T-cell (primary cell): Measurements from ENCODE around the gene GSTM5. TPM values are rescaled to one million over a fixed set of nuclear protein-coding genes. Genes with fewer than 3 reads are reported as not detected.
"Not testable (repeated sequence)": the region's sequence is repeated elsewhere in the genome, so short reads cannot be mapped to it uniquely, and the experiment has no call there.

Experiments used
- ATAC-seq, 4 experiments: fragments of 200-7000 bp in 3 of 4; fragments of 150-1000 bp in 1 of 4; cut with Tn5 transposase; replicated peaks in 1 of 4; 1 replicate in 3 of 4; 2 replicates in 1 of 4; pipeline ENCODE4 v1.10.0; 2021; ENCODE audit warnings: moderate library complexity in 3 of 4, mild to moderate bottlenecking in 2 of 4, moderate number of reproducible peaks in 1 of 4
- CTCF ChIA-PET, 2 donors: fragments of 300-600 bp; sonication (Branson Sonifier 250); formaldehyde crosslinking; loops; one replicate each; lab custom pipeline; 2022; ENCODE audit warnings: antibody characterized with exemption in 2 of 2; lab: Charles Lee
- POLR2A ChIA-PET, 2 donors: fragments of 300-600 bp; sonication (Branson Sonifier 250); formaldehyde crosslinking; loops; one replicate each; lab custom pipeline; 2022; ENCODE audit warnings: antibody characterized with exemption in 2 of 2; lab: Charles Lee
- DNase-seq, 35 experiments: peaks; one replicate each; pipeline versions ENCODE4 v3.0.0 to v3.0.0-alpha.2; 2013 to 2023
- H3K27ac ChIP-seq: one replicate; pipeline ENCODE4 v1.5.1; 2013; ENCODE audit warnings: low read length
- H3K27me3 ChIP-seq, 2 experiments: replicated peaks in 1 of 2; 1 replicate in 1 of 2; 2 replicates in 1 of 2; pipeline versions ENCODE4 v1.6.1 to v1.7.0; 2013; ENCODE audit warnings: low read length in 1 of 2, mixed read lengths in 1 of 2; ENCODE audit not compliant: control insufficient read depth in 2 of 2, insufficient read depth in 2 of 2; ENCODE audit errors: extremely low read depth in 1 of 2
- H3K36me3 ChIP-seq, 2 donors: 1 replicate in 1 of 2; 2 replicates in 1 of 2; pipeline versions ENCODE4 v1.6.1 to v1.7.0; 2013; ENCODE audit warnings: low read length in 1 of 2; ENCODE audit not compliant: control insufficient read depth in 2 of 2, insufficient read depth in 1 of 2; ENCODE audit errors: extremely low read depth in 1 of 2
- H3K4me1 ChIP-seq, 2 experiments: 1 replicate in 1 of 2; 2 replicates in 1 of 2; pipeline versions ENCODE4 v1.6.1 to v1.7.0; 2013; ENCODE audit warnings: low read length in 2 of 2, mixed read lengths in 1 of 2; ENCODE audit not compliant: insufficient read depth in 2 of 2, control insufficient read depth in 1 of 2; ENCODE audit errors: extremely low read depth in 1 of 2
- H3K4me3 ChIP-seq, 2 donors: 1 replicate in 1 of 2; 2 replicates in 1 of 2; pipeline versions ENCODE4 v1.5.1 to v1.7.0; 2013; ENCODE audit warnings: mild to moderate bottlenecking in 2 of 2, low read length in 1 of 2, moderate library complexity in 1 of 2; ENCODE audit not compliant: control insufficient read depth in 1 of 2; ENCODE audit errors: extremely low read depth in 1 of 2
- H3K9me3 ChIP-seq: 2 replicates; pipeline ENCODE4 v1.7.0; 2013
- H3K27ac Mint-ChIP-seq, 2 donors: one replicate each; pipeline ENCODE4 v1.8.0; 2020 to 2021; ENCODE audit warnings: mild to moderate bottlenecking in 2 of 2, mixed read lengths in 2 of 2
- H3K27me3 Mint-ChIP-seq, 2 donors: one replicate each; pipeline ENCODE4 v1.8.0; 2021 to 2022; ENCODE audit warnings: mixed read lengths in 2 of 2
- H3K36me3 Mint-ChIP-seq: one replicate; pipeline ENCODE4 v1.8.0; 2021; ENCODE audit warnings: mixed read lengths
- H3K4me1 Mint-ChIP-seq, 3 donors: one replicate each; pipeline ENCODE4 v1.8.0; 2020 to 2022; ENCODE audit warnings: mixed read lengths in 3 of 3, mild to moderate bottlenecking in 1 of 3
- H3K4me3 Mint-ChIP-seq, 3 donors: one replicate each; pipeline ENCODE4 v1.8.0; 2020 to 2022; ENCODE audit warnings: mild to moderate bottlenecking in 3 of 3, mixed read lengths in 3 of 3, moderate library complexity in 3 of 3
- H3K9me3 Mint-ChIP-seq, 3 donors: one replicate each; pipeline ENCODE4 v1.8.0; 2020 to 2022; ENCODE audit warnings: mixed read lengths in 3 of 3
- WGBS: methylation state at CpG from one replicate; pipeline ENCODE4 v1.1.5; 2013; ENCODE audit warnings: missing lambda C conversion rate; ENCODE audit not compliant: insufficient coverage; 5-methylcytosine and 5-hydroxymethylcytosine counted together
- total RNA-seq, 35 experiments: library from RNA in 6 of 35; stranded (reverse) in 6 of 35; fragments of 120-200 nt in 1 of 35; gene quantifications; one replicate each; pipeline versions ENCODE4 v1.2.1 to v1.2.4 and lab custom pipeline; 2013 to 2026

GSTM5 gene
- total RNA-seq, 5 donors from 2014 or later (not counting 1 experiment from before 2014, with no cell fraction given), result 0.12 to 0.63 (median 0.23) TPM

DNA sequence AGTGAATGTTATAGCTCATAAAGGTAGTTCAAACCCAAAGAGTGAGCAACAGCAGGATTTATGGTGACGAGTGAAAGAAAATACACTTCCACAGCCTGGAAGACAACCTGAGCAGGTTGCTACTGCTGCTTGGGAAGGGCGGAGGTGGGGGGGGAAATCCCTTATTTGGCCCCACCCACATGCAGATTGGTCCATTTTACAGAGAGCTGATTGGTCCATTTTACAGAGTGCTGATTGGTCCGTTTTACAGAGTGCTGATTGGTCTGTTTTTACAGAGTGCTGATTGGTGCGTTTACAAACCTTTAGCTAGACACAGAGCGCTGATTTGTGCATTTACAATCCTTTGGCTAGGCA is 42.1 kb upstream of the GSTM5 start:
- H3K4me3 ChIP-seq, H3K27ac ChIP-seq, CTCF ChIA-PET, H3K9me3 ChIP-seq, H3K9me3 Mint-ChIP-seq, H3K27me3 ChIP-seq, DNase-seq, POLR2A ChIA-PET, H3K36me3 ChIP-seq, ATAC-seq, H3K27me3 Mint-ChIP-seq: not testable (repeated sequence)
- 91% methylated on average over 1 of the region's 5 CpGs for WGBS
- H3K36me3 Mint-ChIP-seq, result peaks cover 10% of the 10 kb centered on the region
- H3K4me1 ChIP-seq, result peaks cover 6 to 22% of the 10 kb centered on the region in 2 experiments
- H3K4me3 Mint-ChIP-seq, result peak overlapping the region; percentile 60 to 69 (median 64)
- peak overlapping the region; percentile 85 to 87 for H3K27ac Mint-ChIP-seq
- peaks cover 25 to 26% (median 25%) of the 10 kb centered on the region in 3 donors for H3K4me1 Mint-ChIP-seq

DNA sequence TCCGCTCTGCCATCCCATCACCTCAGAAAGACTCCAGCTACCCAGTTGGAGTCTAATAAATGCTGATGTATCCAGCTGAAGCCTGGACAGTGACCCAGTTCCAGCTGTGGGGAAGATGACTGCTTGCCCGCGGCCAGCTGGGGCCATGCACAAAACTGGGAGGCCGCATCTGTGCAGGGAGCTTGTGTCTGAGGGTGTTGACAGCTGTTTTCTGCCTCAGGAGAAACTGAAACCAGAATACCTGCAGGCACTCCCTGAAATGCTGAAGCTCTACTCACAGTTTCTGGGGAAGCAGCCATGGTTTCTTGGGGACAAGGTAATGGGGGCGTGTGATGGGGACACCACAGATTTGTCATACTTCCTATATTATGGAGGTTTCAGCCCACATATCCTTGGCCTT is 41.0 kb upstream of the GSTM5 start:
- H3K9me3 ChIP-seq, result no peaks in the 10 kb centered on the region
- Mint-ChIP-seq H3K27ac (peak overlapping the region in 1 of 2 donors; percentile 31), H3K27me3 (no peaks in the 10 kb centered on the region), H3K4me1 (peaks cover 25 to 26% (median 25%) of the 10 kb centered on the region in 3 donors), H3K36me3 (peaks cover 10% of the 10 kb centered on the region), H3K4me3 (peak overlapping the region in 1 of 3 donors; percentile 12), H3K9me3 (no peaks in the 10 kb centered on the region)
- ChIA-PET POLR2A (no interaction called here), CTCF (interaction anchor here in 1 of 2 donors (0.6 kb wide), 1 partner anchor 23 kb away, joined by 4 read pairs; no protein-coding TSS in a partner anchor)
- no peak overlapping the region for H3K27ac ChIP-seq
- DNase-seq, result no peak
- WGBS, result 86% methylated on average over 3 of the region's 5 CpGs
- peaks cover 0 to 6% of the 10 kb centered on the region in 2 donors for H3K36me3 ChIP-seq
- ATAC-seq, result no peak
- peaks cover 0 to 4% of the 10 kb centered on the region in 2 experiments for H3K27me3 ChIP-seq
- H3K4me1 ChIP-seq, result peaks cover 6 to 22% of the 10 kb centered on the region in 2 experiments
- no peak overlapping the region for H3K4me3 ChIP-seq

- H3K36me3 ChIP-seq, H3K9me3 Mint-ChIP-seq, H3K4me3 Mint-ChIP-seq, POLR2A ChIA-PET, H3K27ac ChIP-seq, CTCF ChIA-PET, H3K27me3 Mint-ChIP-seq, H3K4me3 ChIP-seq, DNase-seq, H3K4me1 ChIP-seq, H3K27me3 ChIP-seq, H3K9me3 ChIP-seq, ATAC-seq: not testable (repeated sequence)
- WGBS, result 86% methylated on average over 1 of the region's 2 CpGs
- Mint-ChIP-seq H3K27ac (peak overlapping the region in 1 of 2 donors; percentile 25), H3K36me3 (peaks cover 10% of the 10 kb centered on the region), H3K4me1 (peaks cover 14 to 17% (median 15%) of the 10 kb centered on the region in 3 donors)
Observed at GRCh38 chr1:109673861-109674260, 38.2 kb upstream of the GSTM5 start.

- H3K4me1 Mint-ChIP-seq, H3K27me3 ChIP-seq, H3K36me3 Mint-ChIP-seq, H3K27ac Mint-ChIP-seq, H3K4me1 ChIP-seq, H3K4me3 Mint-ChIP-seq, H3K4me3 ChIP-seq, H3K27me3 Mint-ChIP-seq, H3K36me3 ChIP-seq, ATAC-seq, H3K27ac ChIP-seq, H3K9me3 Mint-ChIP-seq, H3K9me3 ChIP-seq, CTCF ChIA-PET, DNase-seq, POLR2A ChIA-PET: not testable (repeated sequence)
- WGBS, result no CpG with 5 or more reads among the region's 3 CpGs
Observed at GRCh38 chr1:109676683-109677381, 35.2 kb upstream of the GSTM5 start.

- no peak overlapping the region for H3K4me3 Mint-ChIP-seq
- H3K27ac Mint-ChIP-seq, result no peak overlapping the region
- no peaks in the 10 kb centered on the region for H3K27me3 Mint-ChIP-seq
- ChIA-PET POLR2A (no interaction called here), CTCF (no interaction called here)
- Histone ChIP-seq H3K36me3 (peaks cover 0 to under 1% of the 10 kb centered on the region in 2 donors), H3K4me3 (no peak overlapping the region), H3K27me3 (no peaks in the 10 kb centered on the region), H3K4me1 (no peaks in the 10 kb centered on the region), H3K27ac (no peak overlapping the region), H3K9me3 (no peaks in the 10 kb centered on the region)
- WGBS, result no CpG with 5 or more reads among the region's 3 CpGs
- no peaks in the 10 kb centered on the region for H3K9me3 Mint-ChIP-seq
- ATAC-seq (no peak), DNase-seq (no peak)
- peaks cover 3% of the 10 kb centered on the region for H3K36me3 Mint-ChIP-seq
- H3K4me1 Mint-ChIP-seq, result no peaks in the 10 kb centered on the region
Observed at GRCh38 chr1:109677459-109677858, 34.6 kb upstream of the GSTM5 start.

- CTCF ChIA-PET, result interaction anchor here in 1 of 2 donors (0.7 kb wide), 1 partner anchor 104 kb away, joined by 11 read pairs; no protein-coding TSS in a partner anchor
- H3K4me1 ChIP-seq, H3K9me3 Mint-ChIP-seq, H3K27me3 ChIP-seq, H3K4me3 Mint-ChIP-seq, H3K4me1 Mint-ChIP-seq, POLR2A ChIA-PET, H3K27ac ChIP-seq, H3K9me3 ChIP-seq, H3K36me3 Mint-ChIP-seq, DNase-seq, H3K4me3 ChIP-seq, H3K27me3 Mint-ChIP-seq, H3K36me3 ChIP-seq, ATAC-seq, H3K27ac Mint-ChIP-seq: not testable (repeated sequence)
- WGBS, result no CpG with 5 or more reads among the region's 2 CpGs
Observed at GRCh38 chr1:109678637-109679036, 33.4 kb upstream of the GSTM5 start.
